ENCODE data around the gene FNBP1L. TPM values are rescaled to one million over a fixed set of nuclear protein-coding genes. Genes with fewer than 3 reads are reported as not detected.
"Not testable (repeated sequence)": the region's sequence is repeated elsewhere in the genome, so short reads cannot be mapped to it uniquely, and the experiment has no call there.

Gene FNBP1L
- total RNA-seq, 1 experiment from 2014 or later: 119 TPM

GRCh38 chr1:93463960-93464359, 16.0 kb downstream of the FNBP1L start:
- peaks cover 33 to 44% (median 40%) of the 10 kb centered on the region in 3 experiments for H3K36me3 Mint-ChIP-seq (ENCODE audit: insufficient read depth in 1 of 3, low read depth in 3 of 3)
- H4K20me1 ChIP-seq (ENCODE audit: control insufficient read depth, insufficient read depth, insufficient read length): no peaks in the 10 kb centered on the region
- no CpG with 5 or more reads among the region's 1 CpG for WGBS (ENCODE audit: extremely low coverage, insufficient read length, low lambda C conversion rate)

DNA sequence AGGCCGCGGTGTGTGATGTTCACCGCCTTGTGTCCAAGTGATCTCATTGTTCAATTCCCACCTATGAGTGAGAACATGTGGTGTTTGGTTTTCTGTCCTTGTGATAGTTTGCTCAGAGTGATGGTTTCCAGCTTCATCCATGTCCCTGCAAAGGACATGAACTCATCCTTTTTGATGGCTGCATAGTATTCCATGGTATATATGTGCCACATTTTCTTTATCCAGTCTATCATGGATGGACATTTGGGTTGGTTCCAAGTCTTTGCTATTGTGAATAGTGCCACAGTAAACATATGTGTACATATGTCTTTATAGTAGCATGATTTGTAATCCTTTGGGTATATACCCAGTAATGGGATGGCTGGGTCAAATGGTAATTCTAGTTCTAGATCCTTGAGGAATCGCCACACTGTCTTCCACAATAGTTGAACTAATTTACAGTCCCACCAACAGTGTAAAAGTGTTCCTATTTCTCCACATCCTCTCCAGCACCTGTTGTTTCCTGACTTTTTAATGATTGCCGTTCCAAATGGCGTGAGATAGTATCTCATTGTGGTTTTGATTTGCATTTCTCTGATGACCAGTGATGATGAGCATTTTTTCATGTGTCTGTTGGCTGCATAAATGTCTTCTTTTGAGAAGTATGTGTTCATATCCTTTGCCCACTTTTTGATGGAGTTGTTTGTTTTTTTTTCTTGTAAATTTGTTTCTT, 17.6 kb downstream of the FNBP1L start:
- H4K5ac ChIP-seq (ENCODE audit: insufficient read length, low read depth, low read length); H3K4me1 ChIP-seq (ENCODE audit: insufficient read depth, low read length); H3K4me2 ChIP-seq (ENCODE audit: insufficient read depth, insufficient read length, low read length); H2BK120ac ChIP-seq (ENCODE audit: low read depth, low read length, poor library complexity, severe bottlenecking); H3K27ac ChIP-seq (ENCODE audit: insufficient read length, low read depth, low read length); H2BK20ac ChIP-seq (ENCODE audit: low read depth, low read length, poor library complexity, severe bottlenecking); H3K23ac ChIP-seq (ENCODE audit: insufficient read length, low read depth, low read length); H3K18ac ChIP-seq (ENCODE audit: insufficient read length, low read depth, low read length); H2BK5ac ChIP-seq (ENCODE audit: insufficient read length, low read length); H3K27me3 Mint-ChIP-seq (ENCODE audit: low read depth); H3K9ac ChIP-seq (ENCODE audit: extremely low read depth, insufficient read length, low read length); H3K4me3 Mint-ChIP-seq; H2BK12ac ChIP-seq (ENCODE audit: insufficient read length, low read depth, low read length); H4K8ac ChIP-seq (replicated peaks; ENCODE audit: insufficient read length, low read depth, low read length); H2BK15ac ChIP-seq (ENCODE audit: low read depth, low read length); H2AK5ac ChIP-seq (ENCODE audit: insufficient read length, low read length); H3K27me3 ChIP-seq (ENCODE audit: insufficient read depth, low read length); H3K4ac ChIP-seq (ENCODE audit: low read depth, low read length); H4K91ac ChIP-seq (ENCODE audit: insufficient read length, low read depth, low read length); H3T11ph ChIP-seq (ENCODE audit: low read length); H3K14ac ChIP-seq (ENCODE audit: insufficient read depth, low read length); H3K79me1 ChIP-seq (ENCODE audit: insufficient read depth, low read depth, low read length, poor library complexity, severe bottlenecking); H2AFZ ChIP-seq (ENCODE audit: low read length); H4K20me1 ChIP-seq (ENCODE audit: control insufficient read depth, insufficient read depth, insufficient read length); H3K56ac ChIP-seq (ENCODE audit: insufficient read length, low read depth, low read length); H3K23me2 ChIP-seq (ENCODE audit: insufficient read length, low read depth, low read length, poor library complexity, severe bottlenecking); DNase-seq; H3K9me3 ChIP-seq (ENCODE audit: control insufficient read depth, low read depth, low read length): not testable (repeated sequence)
- peaks cover 59% of the 10 kb centered on the region for H3K79me2 ChIP-seq (ENCODE audit: insufficient read depth, low read length)
- Mint-ChIP-seq H3K27ac (peak overlapping the region in 1 of 3 experiments; percentile 5; a peak in 1 of 7 replicates), H3K9me3 (peaks cover 9 to 29% of the 10 kb centered on the region in 2 experiments; a peak in 4 of 5 replicates), H3K4me1 (peaks cover 37% of the 10 kb centered on the region in 2 experiments), H3K36me3 (ENCODE audit: insufficient read depth in 1 of 3, low read depth in 3 of 3) (peaks cover 30 to 55% (median 33%) of the 10 kb centered on the region in 3 experiments)
- WGBS (ENCODE audit: extremely low coverage, insufficient read length, low lambda C conversion rate): no CpG with 5 or more reads among the region's 6 CpGs

More at GRCh38 chr1:93463960-93464359, 16.0 kb downstream of the FNBP1L start:
- no peaks in the 10 kb centered on the region for H3K27me3 Mint-ChIP-seq (ENCODE audit: low read depth)
- H3K4me3 Mint-ChIP-seq: no peak overlapping the region
- no peak overlapping the region for H3K23ac ChIP-seq (ENCODE audit: insufficient read length, low read depth, low read length)
- no peak overlapping the region for H4K8ac ChIP-seq (replicated peaks; ENCODE audit: insufficient read length, low read depth, low read length)
- no peak overlapping the region for H3K14ac ChIP-seq (ENCODE audit: insufficient read depth, low read length)
- no peak overlapping the region for H2BK5ac ChIP-seq (ENCODE audit: insufficient read length, low read length)
- H2BK20ac ChIP-seq (ENCODE audit: low read depth, low read length, poor library complexity, severe bottlenecking): no peak overlapping the region
- no peak overlapping the region for H4K5ac ChIP-seq (ENCODE audit: insufficient read length, low read depth, low read length)
- H2AFZ ChIP-seq (ENCODE audit: low read length): no peak overlapping the region
- no peak overlapping the region for H4K91ac ChIP-seq (ENCODE audit: insufficient read length, low read depth, low read length)
- peaks cover 64% of the 10 kb centered on the region for H3K79me2 ChIP-seq (ENCODE audit: insufficient read depth, low read length)
- no peak overlapping the region for H3K9ac ChIP-seq (ENCODE audit: extremely low read depth, insufficient read length, low read length)
- H2BK120ac ChIP-seq (ENCODE audit: low read depth, low read length, poor library complexity, severe bottlenecking): no peak overlapping the region
- peaks cover 44 to 46% of the 10 kb centered on the region in 2 experiments for H3K4me1 Mint-ChIP-seq
- no peaks in the 10 kb centered on the region for H3K23me2 ChIP-seq (ENCODE audit: insufficient read length, low read depth, low read length, poor library complexity, severe bottlenecking)
- TF ChIP-seq CTCF (conservative IDR thresholded peaks at IDR 0.05): no peak
- 0 out of 2 replicates have a peak, but pooled peaks cover 5% of the 10 kb centered on the region for H3K4me1 ChIP-seq (ENCODE audit: insufficient read depth, low read length)
- no peak overlapping the region for H2BK15ac ChIP-seq (ENCODE audit: low read depth, low read length)
- H2AK5ac ChIP-seq (ENCODE audit: insufficient read length, low read length): no peak overlapping the region
- no peak for DNase-seq
- H3K9me3 ChIP-seq (ENCODE audit: control insufficient read depth, low read depth, low read length): no peaks in the 10 kb centered on the region
- H3K4me2 ChIP-seq (ENCODE audit: insufficient read depth, insufficient read length, low read length): no peak overlapping the region
- no peaks in the 10 kb centered on the region for H3K27me3 ChIP-seq (ENCODE audit: insufficient read depth, low read length)
- no peak overlapping the region for H3K27ac ChIP-seq (ENCODE audit: insufficient read length, low read depth, low read length)
- no peak overlapping the region for H3K56ac ChIP-seq (ENCODE audit: insufficient read length, low read depth, low read length)
- H3T11ph ChIP-seq (ENCODE audit: low read length): no peak overlapping the region
- H3K27ac Mint-ChIP-seq: peak overlapping the region in 1 of 3 experiments; percentile 23; a peak in 1 of 7 replicates
- no peak overlapping the region for H3K4ac ChIP-seq (ENCODE audit: low read depth, low read length)
- no peak overlapping the region for H2BK12ac ChIP-seq (ENCODE audit: insufficient read length, low read depth, low read length)
- no peaks in the 10 kb centered on the region for H3K79me1 ChIP-seq (ENCODE audit: insufficient read depth, low read depth, low read length, poor library complexity, severe bottlenecking)
- peaks cover 9 to 27% of the 10 kb centered on the region in 2 experiments; a peak in 4 of 5 replicates for H3K9me3 Mint-ChIP-seq
- H3K18ac ChIP-seq (ENCODE audit: insufficient read length, low read depth, low read length): no peak overlapping the region
